Ovary (tissue), 9 donors: ENCODE results near the gene CMPK2. TPM values are rescaled to one million over a fixed set of nuclear protein-coding genes. Genes with fewer than 3 reads are reported as not detected.

Experiments used
- DNase-seq, 5 donors: peaks; one replicate each; pipeline ENCODE4 v3.0.0-alpha.2; 2019 to 2020
- H3K27ac ChIP-seq, 2 donors: fragments of 200-600 bp; one replicate each; pipeline versions ENCODE4 v1.5.1 to v1.8.0; 2019 to 2022
- H3K27me3 ChIP-seq: fragments of 200-600 bp; one replicate; pipeline ENCODE4 v1.8.0; 2022
- H3K36me3 ChIP-seq: fragments of 200-600 bp; sonication (generic); one replicate; pipeline ENCODE4 v1.5.1; 2019
- H3K4me1 ChIP-seq: one replicate; pipeline ENCODE4 v1.8.1; 2013; ENCODE audit warnings: mild to moderate bottlenecking, moderate library complexity; ENCODE audit not compliant: insufficient read depth
- H3K4me3 ChIP-seq: fragments of 200-600 bp; sonication (generic); one replicate; pipeline ENCODE4 v1.5.1; 2017
- H3K9me3 ChIP-seq, 2 donors: fragments of 200-600 bp in 1 of 2; sonication (generic) in 1 of 2; one replicate each; pipeline versions ENCODE4 v1.5.1 to v1.8.1; 2013 to 2019; ENCODE audit warnings: mild to moderate bottlenecking in 1 of 2, moderate library complexity in 1 of 2
- EP300 ChIP-seq: sonication (generic); formaldehyde crosslinking; IDR thresholded peaks from one replicate; pipeline ENCODE4 v1.6.1; 2017; ENCODE audit warnings: antibody characterized with exemption
- POLR2A ChIP-seq: fragments of 450-650 bp; IDR thresholded peaks from one replicate; pipeline ENCODE4 v1.6.1; 2017; ENCODE audit warnings: antibody characterized with exemption, mild to moderate bottlenecking, moderate library complexity
- WGBS, 3 donors: extraction: QIAGEN DNeasy Blood & Tissue Kit in 1 of 3; methylation state at CpG; one replicate each; pipeline versions ENCODE4 v1.1.5 to v1.1.7; 2013 to 2017; 5-methylcytosine and 5-hydroxymethylcytosine counted together
- intact Hi-C, 4 donors: fragments of 100-400 bp; cut with DNase I; formaldehyde crosslinking; loops; one replicate each; pipeline versions ENCODE4 v1.11.0 to v1.15.1; 2022 to 2023
- polyA plus RNA-seq, 2 donors: library from polyadenylated mRNA; stranded (reverse); fragments of 200-250 nt in 1 of 2; fragments of 350-450 nt in 1 of 2; fragmentation: Illumina TruSeq in 1 of 2; extraction: RNeasy Lipid Tissue Mini Kit (QIAGEN cat#74804) in 1 of 2; gene quantifications; one replicate each; pipeline ENCODE4 v1.2.3, GENCODE V29; 2013 to 2014
- total RNA-seq, 7 donors: library from RNA; depleted of rRNA in 2 of 7; stranded (reverse); fragments of >200 nt in 2 of 7; fragmentation: NEBNext Ultra II Directional in 3 of 7; extraction: Animal tissue kit (Norgen Biotek cat#: 25700) in 3 of 7; gene quantifications; one replicate each; pipeline versions ENCODE4 v1.1.0 to v1.2.4, GENCODE V29; 2016 to 2023
- TF ChIP-seq, protein P1 (sequence below), 3 donors: fragments of 450-650 bp in 2 of 3; fragments of 200-600 bp in 1 of 3; IDR thresholded peaks; one replicate each; pipeline versions ENCODE4 v1.5.1 to v1.8.0; 2016 to 2022; ENCODE audit warnings: antibody characterized with exemption in 3 of 3, mild to moderate bottlenecking in 1 of 3
- donor health status: DM: no; HTN: no; CAD: no; lungs with moderate emphysema.
- donor health status: DM: no; HTN: no; CAD: no.
- donor health status: Bipolar disorder and iron deficiency.
- donor health status: DM: yes; HTN: yes; CAD: no.
- donor health status: DM: no; HTN: no; CAD: no.
- donor health status: DM: yes; HTN: yes; CAD: no.

Gene CMPK2
- total and polyA plus RNA-seq, 9 donors = 2.7 to 11.5 (median 4.2) TPM

DNA sequence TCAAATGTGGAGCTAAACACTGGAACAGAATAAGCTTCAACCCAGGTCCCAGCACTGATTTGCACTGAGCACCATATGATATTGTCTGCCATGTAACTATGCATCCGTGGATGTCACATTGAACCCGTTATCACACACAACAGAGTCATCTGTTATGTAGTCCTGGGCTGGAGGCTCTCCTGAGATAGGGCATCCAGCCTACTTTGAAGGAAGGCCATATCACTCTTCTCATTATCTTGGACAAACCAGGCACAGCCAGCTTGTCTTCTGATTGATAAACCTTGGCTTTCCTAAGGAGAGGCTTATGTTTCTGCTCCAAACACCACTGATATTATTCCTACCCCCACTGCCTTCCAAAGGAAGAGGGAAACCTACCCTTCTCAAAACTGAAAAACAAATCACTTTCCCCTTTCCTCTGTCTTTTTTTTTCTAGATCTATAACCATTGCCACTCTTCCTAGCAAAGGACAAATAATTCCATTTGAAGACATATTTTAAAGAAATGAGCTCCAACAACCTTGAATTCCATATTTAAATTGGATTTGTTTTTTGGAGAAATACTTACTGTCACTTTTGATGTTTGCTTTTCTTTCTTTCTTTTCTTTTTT lies 28.3 kb upstream of the CMPK2 start:
- 72 to 85% (median 77%) methylated on average over 2 of the region's 2 CpGs for WGBS, 3 donors
- Histone ChIP-seq H3K4me1 (no peaks in the 10 kb centered on the region), H3K27ac (no peak overlapping the region), H3K36me3 (no peaks in the 10 kb centered on the region), H3K9me3 (no peaks in the 10 kb centered on the region), H3K4me3 (no peak overlapping the region), H3K27me3 (no peaks in the 10 kb centered on the region)
- intact Hi-C loops = loop anchor here in 1 of 4 donors (5.0 kb wide), 1 partner anchor 573 kb away; no protein-coding TSS in a partner anchor
- DNase-seq = no peak
- TF ChIP-seq, protein P1, sequence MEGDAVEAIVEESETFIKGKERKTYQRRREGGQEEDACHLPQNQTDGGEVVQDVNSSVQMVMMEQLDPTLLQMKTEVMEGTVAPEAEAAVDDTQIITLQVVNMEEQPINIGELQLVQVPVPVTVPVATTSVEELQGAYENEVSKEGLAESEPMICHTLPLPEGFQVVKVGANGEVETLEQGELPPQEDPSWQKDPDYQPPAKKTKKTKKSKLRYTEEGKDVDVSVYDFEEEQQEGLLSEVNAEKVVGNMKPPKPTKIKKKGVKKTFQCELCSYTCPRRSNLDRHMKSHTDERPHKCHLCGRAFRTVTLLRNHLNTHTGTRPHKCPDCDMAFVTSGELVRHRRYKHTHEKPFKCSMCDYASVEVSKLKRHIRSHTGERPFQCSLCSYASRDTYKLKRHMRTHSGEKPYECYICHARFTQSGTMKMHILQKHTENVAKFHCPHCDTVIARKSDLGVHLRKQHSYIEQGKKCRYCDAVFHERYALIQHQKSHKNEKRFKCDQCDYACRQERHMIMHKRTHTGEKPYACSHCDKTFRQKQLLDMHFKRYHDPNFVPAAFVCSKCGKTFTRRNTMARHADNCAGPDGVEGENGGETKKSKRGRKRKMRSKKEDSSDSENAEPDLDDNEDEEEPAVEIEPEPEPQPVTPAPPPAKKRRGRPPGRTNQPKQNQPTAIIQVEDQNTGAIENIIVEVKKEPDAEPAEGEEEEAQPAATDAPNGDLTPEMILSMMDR (IDR thresholded peaks at IDR 0.05) = no peak
- TF ChIP-seq POLR2A (no peak), EP300 (no peak)

DNA sequence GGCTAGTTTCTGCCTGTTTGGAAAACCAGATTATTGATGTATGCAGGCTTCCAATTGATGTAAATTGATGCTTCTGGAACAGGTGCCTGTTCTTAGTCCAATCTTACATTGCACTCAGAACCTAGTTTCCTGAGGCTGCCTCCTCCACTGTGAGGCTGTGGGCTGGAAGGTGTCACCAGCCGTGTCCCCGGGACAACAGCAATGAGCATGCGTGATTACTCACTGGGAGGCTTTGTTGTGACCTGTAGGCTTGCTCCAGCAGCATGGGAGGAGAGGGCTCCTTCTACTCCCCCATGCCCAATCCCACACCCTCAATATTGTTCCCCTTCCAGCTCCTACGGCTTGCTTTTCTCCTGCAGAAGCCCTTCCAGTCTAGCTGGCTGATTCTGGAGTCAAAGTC lies 23.0 kb upstream of the CMPK2 start:
- no peak for DNase-seq
- Histone ChIP-seq H3K9me3 (no peaks in the 10 kb centered on the region), H3K4me3 (no peak overlapping the region), H3K27ac (no peak overlapping the region), H3K36me3 (no peaks in the 10 kb centered on the region), H3K4me1 (no peaks in the 10 kb centered on the region), H3K27me3 (no peaks in the 10 kb centered on the region)
- intact Hi-C loops = no loop called here
- 82 to 86% (median 85%) methylated on average over 4 of the region's 4 CpGs for WGBS, 3 donors
- TF ChIP-seq, protein P1 (IDR thresholded peaks at IDR 0.05) = no peak
- TF ChIP-seq POLR2A = no peak
- TF ChIP-seq EP300 = no peak

GRCh38 chr2:6887751-6888192 lies 22.1 kb upstream of the CMPK2 start:
- no peaks in the 10 kb centered on the region for H3K36me3 ChIP-seq
- no peak overlapping the region for H3K27ac ChIP-seq
- H3K4me1 ChIP-seq = peaks cover 2% of the 10 kb centered on the region
- DNase-seq = no peak
- H3K27me3 ChIP-seq = no peaks in the 10 kb centered on the region
- 69 to 75% (median 75%) methylated on average over 3 of the region's 3 CpGs for WGBS, 3 donors
- no peak for TF ChIP-seq EP300
- TF ChIP-seq, protein P1 (IDR thresholded peaks at IDR 0.05) = no peak
- no peak for TF ChIP-seq POLR2A
- no peak overlapping the region for H3K4me3 ChIP-seq
- intact Hi-C loops = no loop called here
- H3K9me3 ChIP-seq = no peaks in the 10 kb centered on the region

DNA sequence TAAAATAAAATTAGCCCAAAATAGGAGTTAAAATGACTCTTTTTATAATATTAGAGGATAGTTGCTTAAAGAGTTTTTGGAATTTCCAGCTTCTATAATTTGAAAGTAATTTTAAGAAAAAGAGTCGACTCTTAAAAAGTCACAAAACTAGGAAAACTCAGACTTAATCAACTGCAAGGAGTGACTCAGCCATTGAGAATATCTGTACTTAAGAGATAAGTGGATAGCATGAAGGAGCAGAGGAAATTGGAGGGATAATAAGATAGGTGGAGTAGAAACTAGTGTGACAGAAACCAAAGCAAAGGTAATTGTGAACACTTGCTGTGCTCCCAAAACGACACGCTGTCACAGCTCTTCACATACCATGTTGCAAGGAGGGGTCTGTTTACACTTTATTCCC lies 20.3 kb upstream of the CMPK2 start:
- DNase-seq = no peak
- peaks cover 2% of the 10 kb centered on the region for H3K4me1 ChIP-seq

More for the DNA sequence above, 20.3 kb upstream of the CMPK2 start:
- TF ChIP-seq, protein P1 (IDR thresholded peaks at IDR 0.05) = no peak
- TF ChIP-seq EP300 (no peak), POLR2A (no peak)
- Histone ChIP-seq H3K27ac (no peak overlapping the region), H3K36me3 (no peaks in the 10 kb centered on the region), H3K27me3 (no peaks in the 10 kb centered on the region), H3K4me3 (no peak overlapping the region), H3K9me3 (no peaks in the 10 kb centered on the region)
- intact Hi-C loops = no loop called here
- 89 to 97% (median 97%) methylated on average over 3 of the region's 3 CpGs for WGBS, 3 donors
